ENCODE measurements around the gene ZCCHC24. TPM values are rescaled to one million over a fixed set of nuclear protein-coding genes. Genes with fewer than 3 reads are reported as not detected.

ZCCHC24 gene
- total and polyA plus RNA-seq, 9 donors = 21.6 to 92.1 (median 58.3) TPM

DNA sequence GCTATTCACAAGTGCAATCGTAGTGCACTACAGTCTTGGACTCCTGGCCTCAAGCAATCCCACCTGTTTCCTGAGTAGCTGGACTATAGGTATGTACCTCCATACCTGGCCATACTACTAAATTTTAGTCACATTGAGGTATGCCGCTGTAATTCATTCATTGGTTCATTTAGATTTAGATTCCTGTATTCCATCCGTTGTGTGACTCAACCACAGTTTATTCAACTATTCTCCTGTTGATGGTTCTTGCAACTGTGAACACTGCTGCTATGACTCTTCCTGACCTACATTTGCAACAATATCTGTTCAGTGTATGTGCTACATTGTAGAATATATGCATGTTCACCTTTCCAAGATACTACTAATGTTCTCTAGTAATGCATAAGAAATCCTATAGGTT is 8.0 kb upstream of the ZCCHC24 start:
- H3K27ac ChIP-seq = no peak overlapping the region
- H3K9me3 ChIP-seq = no peaks in the 10 kb centered on the region
- peaks cover 2% of the 10 kb centered on the region for H3K4me1 ChIP-seq (ENCODE audit: insufficient read depth)
- no peak for DNase-seq
- no peaks in the 10 kb centered on the region for H3K27me3 ChIP-seq
- no peaks in the 10 kb centered on the region for H3K36me3 ChIP-seq
- TF ChIP-seq, protein P1, sequence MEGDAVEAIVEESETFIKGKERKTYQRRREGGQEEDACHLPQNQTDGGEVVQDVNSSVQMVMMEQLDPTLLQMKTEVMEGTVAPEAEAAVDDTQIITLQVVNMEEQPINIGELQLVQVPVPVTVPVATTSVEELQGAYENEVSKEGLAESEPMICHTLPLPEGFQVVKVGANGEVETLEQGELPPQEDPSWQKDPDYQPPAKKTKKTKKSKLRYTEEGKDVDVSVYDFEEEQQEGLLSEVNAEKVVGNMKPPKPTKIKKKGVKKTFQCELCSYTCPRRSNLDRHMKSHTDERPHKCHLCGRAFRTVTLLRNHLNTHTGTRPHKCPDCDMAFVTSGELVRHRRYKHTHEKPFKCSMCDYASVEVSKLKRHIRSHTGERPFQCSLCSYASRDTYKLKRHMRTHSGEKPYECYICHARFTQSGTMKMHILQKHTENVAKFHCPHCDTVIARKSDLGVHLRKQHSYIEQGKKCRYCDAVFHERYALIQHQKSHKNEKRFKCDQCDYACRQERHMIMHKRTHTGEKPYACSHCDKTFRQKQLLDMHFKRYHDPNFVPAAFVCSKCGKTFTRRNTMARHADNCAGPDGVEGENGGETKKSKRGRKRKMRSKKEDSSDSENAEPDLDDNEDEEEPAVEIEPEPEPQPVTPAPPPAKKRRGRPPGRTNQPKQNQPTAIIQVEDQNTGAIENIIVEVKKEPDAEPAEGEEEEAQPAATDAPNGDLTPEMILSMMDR (IDR thresholded peaks at IDR 0.05) = no peak
- no peak for TF ChIP-seq EP300 (IDR thresholded peaks at IDR 0.05)
- no peak for TF ChIP-seq POLR2A (IDR thresholded peaks at IDR 0.05)
- intact Hi-C loops (cut with DNase I) = no loop called here
- no peak overlapping the region for H3K4me3 ChIP-seq
- 93 to 95% (median 95%) methylated on average over 3 of the region's 3 CpGs for WGBS, 3 donors

DNA sequence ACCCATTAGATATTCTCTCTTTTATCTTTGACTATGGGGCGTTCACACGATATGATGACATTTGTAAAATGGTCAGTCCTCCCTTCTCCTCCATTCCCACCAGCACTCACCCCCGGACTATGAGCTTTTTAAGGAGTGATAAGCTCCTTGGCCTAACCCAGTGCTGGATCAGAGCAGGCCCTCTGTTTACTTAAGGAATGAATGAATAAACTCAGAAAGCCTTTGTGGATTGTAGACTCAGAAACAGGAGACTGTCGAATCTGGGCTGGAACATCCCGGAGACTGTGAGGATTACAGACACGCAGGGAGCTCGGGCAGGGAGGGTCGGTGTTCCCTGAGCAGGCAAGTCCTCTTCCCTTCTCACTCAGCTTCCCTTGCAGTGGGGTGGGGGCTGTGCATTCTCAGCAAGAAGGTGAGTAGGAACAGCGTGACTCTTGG is 6.8 kb upstream of the ZCCHC24 start:
- WGBS, 3 donors = 39 to 58% (median 48%) methylated on average over 9 of the region's 9 CpGs
- H3K27ac ChIP-seq = no peak overlapping the region

DNA sequence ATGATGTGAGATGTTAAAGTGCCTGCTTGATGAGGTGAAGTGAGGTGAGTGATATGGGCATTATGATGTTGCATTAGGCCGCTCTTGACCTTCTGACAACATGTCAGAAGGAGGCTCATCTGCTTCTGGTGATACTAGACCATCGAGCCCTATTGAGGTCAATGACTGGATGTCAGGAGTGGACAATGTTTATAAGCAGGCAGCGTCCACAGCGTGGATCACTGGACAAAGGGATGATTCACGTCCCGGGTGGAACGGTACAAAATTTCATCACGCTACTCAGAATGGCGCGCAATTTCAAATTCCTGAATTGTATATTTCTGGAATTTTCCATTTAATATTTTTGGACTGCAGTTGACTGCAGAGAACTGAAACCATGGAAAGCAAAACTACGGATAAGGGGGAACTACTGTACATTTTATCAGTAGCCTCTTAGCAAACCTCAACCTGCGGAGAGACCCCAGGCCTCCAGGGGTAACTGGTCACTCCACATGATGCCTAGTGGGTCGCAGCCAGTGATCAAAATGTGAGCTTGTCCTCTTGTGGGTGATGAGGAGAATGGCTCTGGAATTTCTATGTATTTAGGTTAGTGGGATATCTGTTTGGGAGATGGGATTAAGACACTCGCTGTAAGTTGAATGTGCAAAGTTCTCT is 5.7 kb upstream of the ZCCHC24 start:
- H3K36me3 ChIP-seq = no peaks in the 10 kb centered on the region
- no peak for DNase-seq
- H3K4me3 ChIP-seq = no peak overlapping the region
- 96 to 97% (median 97%) methylated on average over 14 of the region's 14 CpGs for WGBS, 3 donors
- no peak overlapping the region for H3K27ac ChIP-seq
- peaks cover 2% of the 10 kb centered on the region for H3K4me1 ChIP-seq (ENCODE audit: insufficient read depth)
- intact Hi-C loops (cut with DNase I) = no loop called here
- H3K27me3 ChIP-seq = no peaks in the 10 kb centered on the region
- no peaks in the 10 kb centered on the region for H3K9me3 ChIP-seq
- no peak for TF ChIP-seq EP300 (IDR thresholded peaks at IDR 0.05)

More for the DNA sequence above, 6.8 kb upstream of the ZCCHC24 start:
- intact Hi-C loops (cut with DNase I) = no loop called here
- no peaks in the 10 kb centered on the region for H3K36me3 ChIP-seq
- H3K4me3 ChIP-seq = no peak overlapping the region
- DNase-seq = no peak
- H3K4me1 ChIP-seq (ENCODE audit: insufficient read depth) = peaks cover 2% of the 10 kb centered on the region
- no peaks in the 10 kb centered on the region for H3K9me3 ChIP-seq
- no peaks in the 10 kb centered on the region for H3K27me3 ChIP-seq
- TF ChIP-seq, protein P1 (IDR thresholded peaks at IDR 0.05) = no peak
- TF ChIP-seq POLR2A (IDR thresholded peaks at IDR 0.05) (no peak), EP300 (IDR thresholded peaks at IDR 0.05) (no peak)

DNA sequence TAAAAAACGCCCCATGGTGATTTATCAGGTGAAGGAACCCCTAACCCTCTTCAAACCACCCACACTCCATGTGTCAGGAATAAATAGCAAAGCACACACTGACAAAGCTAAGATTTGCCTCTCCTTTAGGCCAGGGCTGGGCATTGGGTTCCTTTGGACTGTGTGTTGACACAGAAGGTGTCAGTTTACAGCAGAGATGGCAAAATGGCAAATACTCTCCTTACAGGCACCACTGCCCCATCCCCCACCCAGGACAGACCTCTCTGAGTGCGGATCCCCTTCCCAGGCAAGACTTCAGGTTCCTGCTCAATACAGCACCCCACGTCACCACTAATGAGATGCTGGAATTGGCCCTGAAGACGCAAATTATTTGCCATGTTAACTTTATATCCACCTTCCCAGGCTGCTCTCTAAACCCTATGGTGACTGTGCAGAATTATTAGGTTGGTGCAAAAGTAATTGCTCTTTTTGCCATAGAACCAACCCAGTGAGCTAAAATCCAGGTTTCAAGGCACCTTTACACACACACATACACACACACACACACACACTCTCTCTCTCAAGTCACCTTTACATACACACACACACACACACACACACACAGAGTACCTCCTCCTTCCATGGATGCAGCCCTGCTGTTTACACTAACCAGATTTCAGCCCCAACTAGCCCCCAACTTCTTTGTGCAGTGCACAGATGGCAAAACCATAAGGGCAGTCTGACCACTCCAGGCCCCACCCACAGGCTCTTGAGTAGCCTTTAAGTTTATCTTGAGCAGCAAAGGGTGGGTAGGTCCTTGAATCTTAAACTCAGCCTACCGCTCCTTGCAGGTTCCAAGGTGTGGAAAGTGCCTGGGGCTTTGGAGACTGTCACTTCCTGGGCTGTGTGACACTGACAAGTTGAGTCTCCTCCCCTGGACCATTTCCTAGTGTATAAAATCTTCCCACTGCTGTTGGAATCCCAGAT is 4.0 kb upstream of the ZCCHC24 start:
- H3K4me1 ChIP-seq (ENCODE audit: insufficient read depth) = peaks cover 2% of the 10 kb centered on the region
- no peak for TF ChIP-seq EP300 (IDR thresholded peaks at IDR 0.05)
- TF ChIP-seq, protein P1 (IDR thresholded peaks at IDR 0.05) = no peak
- no peak for TF ChIP-seq POLR2A (IDR thresholded peaks at IDR 0.05)
- WGBS, 3 donors = 77 to 94% (median 93%) methylated on average over 5 of the region's 5 CpGs
- no peaks in the 10 kb centered on the region for H3K36me3 ChIP-seq
- intact Hi-C loops (cut with DNase I) = no loop called here
- H3K27ac ChIP-seq = no peak overlapping the region
- H3K9me3 ChIP-seq = no peaks in the 10 kb centered on the region
- no peaks in the 10 kb centered on the region for H3K27me3 ChIP-seq
- no peak for DNase-seq
- H3K4me3 ChIP-seq = no peak overlapping the region

DNA sequence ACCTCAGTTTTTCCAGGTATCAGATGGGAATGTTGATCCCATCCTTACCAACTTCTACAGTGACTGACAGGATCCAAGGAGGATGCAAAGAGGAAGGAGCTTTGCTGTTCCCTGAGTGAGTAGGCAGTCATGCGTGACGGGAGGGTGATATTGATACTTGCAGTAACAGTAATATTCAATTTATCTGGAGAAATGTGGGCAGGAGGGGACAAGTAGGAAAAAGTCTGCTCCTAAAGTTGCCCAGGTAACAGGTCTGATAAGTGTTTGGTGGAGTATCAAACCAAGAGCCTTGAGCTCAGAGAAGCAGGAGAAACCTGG is 3.3 kb upstream of the ZCCHC24 start:
- no peaks in the 10 kb centered on the region for H3K36me3 ChIP-seq
- DNase-seq = no peak
- no peak overlapping the region for H3K27ac ChIP-seq
- WGBS, 3 donors = 95 to 100% (median 98%) methylated on average over 2 of the region's 2 CpGs
- H3K4me3 ChIP-seq = no peak overlapping the region
- TF ChIP-seq, protein P1 (IDR thresholded peaks at IDR 0.05) = no peak
- TF ChIP-seq POLR2A (IDR thresholded peaks at IDR 0.05) = no peak
- no peak for TF ChIP-seq EP300 (IDR thresholded peaks at IDR 0.05)
- H3K9me3 ChIP-seq = no peaks in the 10 kb centered on the region
- no peaks in the 10 kb centered on the region for H3K27me3 ChIP-seq
- intact Hi-C loops (cut with DNase I) = no loop called here
- H3K4me1 ChIP-seq (ENCODE audit: insufficient read depth) = no peaks in the 10 kb centered on the region
